T follicular helper cell (primary cell): ENCODE results near the gene TNFRSF18.

Experiments used
- DNase-seq: peaks from one replicate; pipeline ENCODE4 v3.0.0-alpha.2; 2020; ENCODE audit warnings: low read depth

Gene TNFRSF18

DNA sequence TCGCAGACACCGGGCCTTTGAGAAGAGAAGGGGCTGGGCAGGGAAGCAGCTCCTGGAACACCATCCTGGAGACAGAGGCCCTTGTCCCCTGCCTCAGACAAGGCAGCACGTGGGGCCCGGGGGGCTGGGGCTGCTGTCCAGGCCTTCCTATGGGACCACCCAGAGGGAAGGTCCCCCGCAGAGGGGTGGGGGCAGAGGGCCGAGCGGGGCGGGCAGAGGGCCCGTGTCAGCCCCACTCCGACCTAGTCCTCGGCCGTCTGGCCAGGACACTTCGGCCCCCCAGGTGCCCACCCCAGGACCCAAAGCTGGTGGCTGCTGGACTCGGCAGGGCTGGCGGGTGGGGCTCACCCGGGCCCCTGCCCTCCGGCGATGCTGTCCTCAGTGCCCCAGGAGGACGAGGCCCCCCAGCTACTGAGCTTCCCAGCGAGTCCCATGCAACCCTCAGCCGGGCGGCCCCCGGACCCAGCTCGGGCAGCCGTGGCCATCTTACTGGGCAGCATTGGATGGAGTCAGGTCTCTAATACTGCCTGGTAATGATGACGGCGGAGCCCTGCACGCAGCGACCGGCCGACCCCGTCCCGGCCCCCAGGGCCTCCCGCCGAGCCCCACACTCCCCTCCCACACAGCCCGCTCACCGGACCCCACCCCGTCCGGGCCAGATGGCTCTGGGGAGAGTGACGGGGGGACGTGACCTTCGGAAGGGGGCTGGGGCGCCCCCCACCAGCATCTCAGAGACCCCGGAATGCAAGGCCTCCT is 39.6 kb downstream of the TNFRSF18 start:
- DNase-seq: no peak

GRCh38 chr1:1165900-1166421 is 40.4 kb downstream of the TNFRSF18 start:
- no peak for DNase-seq

GRCh38 chr1:1165485-1165884 is 40.9 kb downstream of the TNFRSF18 start:
- DNase-seq: no peak

DNA sequence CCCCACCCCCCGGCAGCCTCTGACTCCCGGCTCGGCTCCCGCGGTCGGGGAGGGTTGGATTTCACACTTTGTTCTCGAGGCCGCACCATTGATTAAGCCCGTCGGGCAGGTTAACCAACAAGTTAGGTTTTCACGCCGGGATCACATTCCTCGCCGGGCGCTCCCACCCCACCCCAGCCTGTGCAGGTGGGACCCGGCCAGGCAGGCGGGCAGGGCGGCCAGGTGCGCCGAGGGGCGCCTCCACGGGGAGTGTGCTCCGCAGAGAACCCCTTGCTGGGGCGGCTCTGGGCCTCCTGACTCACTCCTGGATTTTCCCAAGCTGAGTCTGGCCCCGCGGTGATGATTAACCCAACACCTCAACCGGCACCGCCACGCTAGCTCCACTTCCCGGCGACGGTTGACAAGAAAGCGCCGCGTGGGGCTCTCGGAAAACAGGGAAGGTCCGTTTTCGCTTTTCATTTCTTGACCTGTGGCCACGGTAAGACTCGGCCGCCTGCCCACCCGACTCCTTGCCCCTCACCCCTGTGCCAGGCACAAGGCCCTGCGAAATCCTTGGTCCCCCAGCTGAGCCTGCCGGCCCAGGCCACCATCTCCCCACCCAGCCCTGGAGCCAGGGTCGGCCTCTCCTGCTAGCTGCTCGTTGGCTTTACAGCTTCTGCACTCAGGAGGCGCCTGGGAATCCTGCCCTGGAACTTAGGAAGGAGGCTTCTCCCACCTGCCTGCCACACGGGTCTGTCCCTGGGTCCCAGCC is 41.5 kb downstream of the TNFRSF18 start:
- DNase-seq: no peak

DNA sequence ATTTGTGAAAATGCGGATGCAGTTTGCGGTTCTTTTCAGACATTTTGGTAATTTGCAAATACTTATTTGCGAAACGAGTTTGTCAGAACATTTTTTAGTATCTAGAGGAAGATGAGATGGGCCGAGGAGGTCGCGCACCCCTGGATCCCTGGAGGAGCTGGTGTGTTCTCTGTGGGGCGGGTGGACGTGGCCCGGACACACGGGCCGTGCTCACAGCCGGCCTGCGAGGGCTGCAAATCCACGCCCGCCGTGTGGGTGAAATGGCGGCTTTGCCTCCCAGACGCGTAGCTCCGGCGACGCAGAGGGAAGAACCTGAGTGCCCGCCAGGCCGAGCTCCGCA is 42.1 kb downstream of the TNFRSF18 start:
- DNase-seq: no peak

- DNase-seq: no peak
Measured at GRCh38 chr1:1163538-1164070, 42.8 kb downstream of the TNFRSF18 start.

DNA sequence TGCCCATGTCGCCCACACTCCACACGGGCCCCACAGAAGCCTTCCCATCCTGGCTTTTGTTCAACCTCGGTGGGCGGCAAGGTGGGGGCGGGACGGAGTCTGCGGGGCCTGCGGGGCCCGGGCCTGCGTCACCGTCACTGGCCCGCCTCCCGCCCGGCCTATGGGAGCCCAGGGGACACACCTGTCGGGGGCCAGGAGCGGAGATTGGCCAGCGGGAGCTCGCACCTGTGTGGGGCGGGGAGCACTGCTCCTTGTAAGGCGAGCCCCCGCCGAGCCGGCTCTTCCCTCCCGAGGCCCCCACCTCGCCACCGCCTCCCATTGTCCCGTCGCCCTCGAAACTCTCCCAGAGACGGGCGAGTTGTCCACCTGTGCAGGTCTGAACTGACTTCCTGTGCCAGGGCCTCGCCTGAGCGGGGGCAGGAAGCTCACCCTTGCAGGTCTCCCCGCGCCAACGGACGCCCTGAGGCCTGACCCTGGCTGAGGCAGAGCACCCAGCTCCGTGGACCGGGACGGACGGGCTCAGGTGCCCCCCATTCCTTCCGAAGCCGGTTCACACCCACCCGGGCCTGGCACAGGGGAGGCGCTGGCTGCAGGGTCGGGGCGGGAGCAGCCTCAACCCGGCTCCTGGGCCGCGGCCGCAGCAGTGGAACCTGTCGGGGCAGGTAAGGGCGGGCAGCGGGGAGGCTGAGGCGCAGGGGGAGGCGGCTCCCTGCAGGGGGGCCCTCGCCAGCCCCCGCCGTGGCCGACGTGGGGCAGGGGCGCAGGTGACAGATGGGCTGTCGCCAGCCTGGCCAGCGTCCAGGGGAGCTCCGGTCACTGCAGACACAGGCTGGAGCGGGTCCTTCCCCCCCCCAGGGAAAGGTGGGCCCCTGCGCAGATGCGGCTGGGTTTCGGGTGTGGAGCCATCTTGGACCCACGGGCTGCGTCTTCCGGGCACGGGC is 43.5 kb downstream of the TNFRSF18 start:
- DNase-seq: no peak

GRCh38 chr1:1161683-1162079 is 44.7 kb downstream of the TNFRSF18 start:
- no peak for DNase-seq

DNA sequence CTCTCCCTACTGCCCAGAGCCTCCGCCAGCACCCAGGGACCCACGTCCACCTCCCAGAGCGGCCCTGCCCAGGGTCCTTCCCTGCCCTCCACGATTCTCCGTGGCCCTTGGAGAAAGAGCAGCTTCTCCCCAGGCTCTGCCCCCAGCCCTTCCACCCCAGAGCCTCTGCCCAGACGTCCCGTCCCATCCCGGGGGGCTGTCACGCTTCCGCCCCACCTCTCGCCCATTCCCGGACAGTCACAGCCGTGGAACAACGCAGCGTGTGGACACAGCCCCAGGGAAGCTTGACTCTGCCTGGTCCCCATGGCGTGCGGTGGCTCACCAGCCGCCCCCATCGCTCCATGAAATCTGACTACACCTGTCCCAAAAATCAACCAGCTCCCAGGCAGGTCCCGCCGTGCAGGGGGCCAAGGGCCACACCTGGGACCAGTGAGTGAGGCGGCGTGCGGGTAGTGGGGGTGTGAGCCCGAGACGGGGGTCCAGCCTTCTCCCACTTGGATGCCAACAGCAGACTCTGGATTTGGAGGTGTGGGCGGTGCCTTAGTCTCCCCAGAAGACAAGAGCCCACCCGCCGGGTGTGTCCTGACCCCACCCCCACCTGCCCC is 45.2 kb downstream of the TNFRSF18 start:
- DNase-seq: no peak

DNA sequence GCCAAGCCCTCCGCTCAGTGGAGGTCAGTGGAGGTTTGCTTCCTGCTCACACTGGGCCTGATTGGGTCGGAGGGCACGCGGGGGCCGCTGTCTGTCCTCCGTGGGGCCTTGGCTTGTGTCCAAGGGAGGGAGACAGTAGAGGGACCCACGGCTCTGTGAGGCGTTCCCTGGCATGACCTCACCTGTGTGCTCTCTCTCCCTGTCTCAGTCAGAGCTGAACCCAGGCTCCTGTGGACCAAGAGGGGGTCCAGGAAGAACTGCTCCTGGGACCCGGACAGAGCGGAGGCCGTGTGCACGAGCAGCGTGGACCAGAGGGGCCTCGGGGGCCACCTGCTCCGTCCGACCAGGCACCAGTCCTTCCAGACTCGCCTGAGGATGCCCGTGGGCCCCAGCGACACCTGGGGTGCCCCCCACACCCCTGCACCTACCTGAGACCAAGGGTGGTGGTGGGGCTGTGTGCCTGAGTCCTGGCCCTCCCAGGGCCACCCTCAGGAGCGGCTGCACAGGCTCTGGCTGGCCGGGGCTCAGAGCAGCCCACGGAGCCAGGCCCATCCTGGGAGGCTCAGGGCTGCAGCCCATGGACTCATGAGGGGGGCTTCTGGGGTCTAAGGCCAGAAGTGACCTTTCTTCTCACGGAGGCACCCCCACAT is 46.0 kb downstream of the TNFRSF18 start:
- DNase-seq: no peak

DNA sequence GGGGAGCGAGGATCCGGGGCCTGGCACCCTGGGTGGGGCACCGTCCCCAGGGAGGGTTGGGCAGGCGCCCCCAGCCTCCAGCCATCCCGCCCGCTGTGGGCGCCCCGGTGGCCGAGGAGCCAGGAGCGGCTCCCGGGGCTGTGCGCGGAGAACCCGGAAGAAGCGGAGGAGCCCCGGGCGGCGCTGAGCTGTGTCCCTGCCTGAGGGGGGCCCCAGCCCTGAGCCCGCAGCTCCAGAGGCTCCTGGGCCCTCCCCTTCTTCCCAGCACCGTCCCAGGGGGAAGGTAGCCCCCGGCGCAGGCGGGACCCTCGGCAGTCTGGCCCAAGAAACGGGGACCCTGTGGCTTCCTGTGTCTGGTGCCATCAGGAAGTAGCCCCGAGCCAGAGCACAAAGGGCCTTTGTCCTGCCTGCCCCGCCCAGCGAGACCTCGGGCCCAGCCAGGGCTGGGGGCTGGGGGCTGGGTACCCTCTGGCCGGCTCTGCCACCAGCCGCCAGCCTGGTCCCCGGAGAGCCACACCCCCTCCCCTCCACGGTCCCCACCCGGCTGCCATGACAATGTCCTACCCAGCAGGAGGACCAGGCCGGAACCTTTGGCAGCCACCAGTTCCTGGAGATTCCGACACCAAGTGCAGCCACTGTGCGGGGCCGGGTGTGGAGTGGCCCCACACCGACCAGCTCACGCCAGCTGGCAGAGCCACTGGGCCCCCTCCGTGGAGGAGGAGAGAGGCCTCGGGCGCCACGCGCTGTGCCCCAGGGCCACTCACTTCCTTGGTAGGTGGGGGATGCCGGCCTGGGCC is 48.3 kb downstream of the TNFRSF18 start:
- no peak for DNase-seq

- DNase-seq: peak; percentile 38
Measured at GRCh38 chr1:1157426-1157913, 48.9 kb downstream of the TNFRSF18 start.

DNA sequence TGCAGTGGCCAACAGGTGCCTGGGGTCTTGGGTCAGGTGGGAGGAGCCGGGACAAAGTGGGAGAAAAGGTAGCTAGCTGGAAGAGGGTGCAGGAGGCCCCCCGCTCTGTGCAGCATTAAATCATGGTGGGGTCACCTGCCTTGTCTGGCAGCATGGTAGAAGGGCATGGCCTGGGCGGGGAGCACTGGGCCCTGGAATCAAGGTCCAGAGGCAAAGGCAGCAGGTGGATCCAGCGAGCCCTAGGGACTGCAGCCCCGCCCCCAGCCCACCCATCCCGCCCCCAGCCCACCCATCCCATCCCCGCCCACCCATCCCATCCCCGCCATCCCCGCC is 49.4 kb downstream of the TNFRSF18 start:
- no peak for DNase-seq

GRCh38 chr1:1156140-1157032 is 50.0 kb downstream of the TNFRSF18 start:
- no peak for DNase-seq

- no peak for DNase-seq
Measured at GRCh38 chr1:1155258-1155657, 51.1 kb downstream of the TNFRSF18 start.

DNA sequence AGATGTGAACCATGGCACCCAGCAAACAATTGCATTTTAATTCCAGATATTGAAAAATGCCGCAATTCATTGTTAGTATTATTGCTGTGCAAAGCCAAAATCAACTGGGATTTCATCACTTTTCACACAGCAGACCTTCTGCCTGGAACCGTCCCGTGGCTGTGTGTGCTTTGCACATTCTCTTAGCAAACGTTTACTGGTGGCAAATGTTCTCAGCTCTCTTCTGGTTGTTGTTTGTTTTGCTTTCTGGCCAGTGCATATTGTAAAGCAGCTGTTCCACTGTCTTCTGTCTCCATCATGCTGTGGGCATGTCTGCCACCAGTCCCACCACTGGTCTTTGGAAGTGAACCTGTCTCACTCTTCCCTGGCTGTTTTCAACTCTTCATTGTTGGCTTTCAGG is 52.5 kb downstream of the TNFRSF18 start:
- DNase-seq: no peak
